ENCODE results near the gene PPEF1. TPM values are rescaled to one million over a fixed set of nuclear protein-coding genes. Genes with fewer than 3 reads are reported as not detected.

PPEF1 gene
- polyA plus RNA-seq, 1 donor from 2014 or later, result 1.5 TPM

- Histone ChIP-seq H3K9me2 (ENCODE audit: insufficient read depth, low read length) (no peaks in the 10 kb centered on the region), H3K9ac (ENCODE audit: low read length) (no peak overlapping the region), H3K36me3 (ENCODE audit: insufficient read depth, low read length) (no peaks in the 10 kb centered on the region), H2AFZ (ENCODE audit: low read depth, low read length) (no peak overlapping the region), H3F3A (ENCODE audit: insufficient read depth, low read length, poor library complexity, severe bottlenecking) (no peaks in the 10 kb centered on the region), H3K27me3 (ENCODE audit: insufficient read depth, low read depth, low read length) (no peaks in the 10 kb centered on the region), H3K4me2 (ENCODE audit: low read length) (no peak overlapping the region), H3K27ac (ENCODE audit: low read length) (no peak overlapping the region), H3K9me3 (ENCODE audit: low read length) (no peaks in the 10 kb centered on the region), H3K79me2 (replicated peaks; ENCODE audit: insufficient read depth, low read length) (no peaks in the 10 kb centered on the region), H3K4me3 (ENCODE audit: low read length) (no peak overlapping the region), H4K20me1 (ENCODE audit: insufficient read depth) (no peaks in the 10 kb centered on the region)
- TF ChIP-seq SMC3 (conservative IDR thresholded peaks at IDR 0.05; ENCODE audit: poor library complexity), result no peak
- no peak for TF ChIP-seq TAF1 (IDR thresholded peaks at IDR 0.05; ENCODE audit: low read depth)
- TF ChIP-seq POLR2AphosphoS5 (IDR thresholded peaks at IDR 0.05), result no peak
- no peak for TF ChIP-seq CTCF (IDR thresholded peaks at IDR 0.05; ENCODE audit: poor library complexity, severe bottlenecking)
Measured at GRCh38 chrX:18691431-18691830, 16.0 kb upstream of the PPEF1 start.

- Histone ChIP-seq H3K27ac (ENCODE audit: low read length) (no peak overlapping the region), H2AFZ (ENCODE audit: low read depth, low read length) (no peak overlapping the region), H3K4me3 (ENCODE audit: low read length) (no peak overlapping the region), H3K79me2 (replicated peaks; ENCODE audit: insufficient read depth, low read length) (no peaks in the 10 kb centered on the region), H3K4me2 (ENCODE audit: low read length) (no peak overlapping the region), H3K9me3 (ENCODE audit: low read length) (no peaks in the 10 kb centered on the region), H3F3A (ENCODE audit: insufficient read depth, low read length, poor library complexity, severe bottlenecking) (no peaks in the 10 kb centered on the region), H3K9me2 (ENCODE audit: insufficient read depth, low read length) (no peaks in the 10 kb centered on the region), H3K27me3 (ENCODE audit: insufficient read depth, low read depth, low read length) (no peaks in the 10 kb centered on the region), H4K20me1 (ENCODE audit: insufficient read depth) (no peaks in the 10 kb centered on the region), H3K9ac (ENCODE audit: low read length) (no peak overlapping the region), H3K36me3 (ENCODE audit: insufficient read depth, low read length) (no peaks in the 10 kb centered on the region)
- TF ChIP-seq CTCF (IDR thresholded peaks at IDR 0.05; ENCODE audit: poor library complexity, severe bottlenecking) (no peak), EZH2 (IDR thresholded peaks at IDR 0.05; ENCODE audit: borderline replicate concordance, insufficient read depth, low read length, poor library complexity, severe bottlenecking) (no peak), SMC3 (conservative IDR thresholded peaks at IDR 0.05; ENCODE audit: poor library complexity) (no peak), MXI1 (conservative IDR thresholded peaks at IDR 0.05; ENCODE audit: poor library complexity, severe bottlenecking) (no peak), TAF1 (IDR thresholded peaks at IDR 0.05; ENCODE audit: low read depth) (no peak), RAD21 (conservative IDR thresholded peaks at IDR 0.05) (no peak), EP300 (conservative IDR thresholded peaks at IDR 0.05; ENCODE audit: poor library complexity, severe bottlenecking) (no peak), REST (IDR thresholded peaks at IDR 0.05; ENCODE audit: borderline replicate concordance) (no peak), POLR2AphosphoS5 (IDR thresholded peaks at IDR 0.05) (no peak)
Measured at GRCh38 chrX:18692541-18692940, 14.9 kb upstream of the PPEF1 start.
